Omental fat pad (tissue), 4 donors: ENCODE results near the gene FOSL2. TPM values are rescaled to one million over a fixed set of nuclear protein-coding genes. Genes with fewer than 3 reads are reported as not detected.
"Not testable (repeated sequence)": the region's sequence is repeated elsewhere in the genome, so short reads cannot be mapped to it uniquely, and the experiment has no call there.

ENCODE experiments used
- ATAC-seq: fragments of 150-250 bp; one replicate; pipeline ENCODE4 v1.9.1; 2016; ENCODE audit warnings: mild to moderate bottlenecking, moderate library complexity; ENCODE audit not compliant: low FRiP score
- DNase-seq: peaks from one replicate; pipeline ENCODE4 v3.0.0-alpha.2; 2019; ENCODE audit warnings: low spot score
- total RNA-seq, 4 donors: library from RNA; depleted of rRNA; stranded (reverse); fragments of >200 nt; gene quantifications; one replicate each; pipeline ENCODE4 v1.1.0, GENCODE V29; 2016
- TF ChIP-seq, protein P1 (sequence below), 3 donors: fragments of 450-650 bp; IDR thresholded peaks; one replicate each; pipeline ENCODE4 v1.5.1; 2016 to 2017; ENCODE audit warnings: antibody characterized with exemption in 3 of 3, mild to moderate bottlenecking in 3 of 3, moderate library complexity in 2 of 3

FOSL2 gene
- total RNA-seq, 4 donors from 2014 or later = 115 to 350 (median 184) TPM

DNA sequence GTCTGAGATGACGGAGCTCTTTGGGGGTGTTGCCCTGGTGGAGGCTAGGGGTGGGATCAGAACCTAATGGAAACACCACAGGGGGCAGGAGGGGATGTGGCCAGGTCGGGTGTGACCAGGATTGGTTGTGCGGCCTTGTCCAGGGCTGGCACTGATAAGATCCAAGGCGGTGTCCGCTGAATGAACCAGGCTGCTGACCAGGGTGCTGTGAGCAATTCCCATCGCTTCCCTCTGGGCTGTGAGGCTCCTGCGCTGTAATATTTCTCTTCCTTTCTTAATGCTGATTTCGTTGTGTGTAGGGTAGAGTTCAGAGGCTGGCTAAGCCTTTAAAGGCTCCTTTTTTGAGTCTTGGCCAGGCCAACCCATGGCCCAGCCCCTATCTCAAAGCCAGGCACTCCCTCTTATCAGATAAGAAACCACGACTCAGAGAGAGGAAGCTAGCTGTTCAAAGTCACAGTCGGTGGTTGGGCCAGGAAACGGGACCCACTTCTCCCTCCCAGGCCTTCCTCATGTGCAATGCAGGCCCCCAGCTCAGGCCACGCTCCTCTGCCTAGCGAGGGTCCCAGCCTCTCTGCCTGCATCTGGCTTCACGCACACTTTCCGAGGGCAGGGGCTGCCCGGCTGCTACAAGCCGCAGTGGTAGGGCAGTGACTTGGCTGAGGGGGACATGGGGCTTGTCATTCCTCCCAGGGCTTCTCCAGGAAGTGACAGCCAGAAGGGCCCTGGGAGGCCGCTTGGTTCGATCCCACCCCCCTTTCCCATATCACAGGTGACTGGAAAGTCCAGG, 26.0 kb upstream of the FOSL2 start:
- TF ChIP-seq, protein P1, sequence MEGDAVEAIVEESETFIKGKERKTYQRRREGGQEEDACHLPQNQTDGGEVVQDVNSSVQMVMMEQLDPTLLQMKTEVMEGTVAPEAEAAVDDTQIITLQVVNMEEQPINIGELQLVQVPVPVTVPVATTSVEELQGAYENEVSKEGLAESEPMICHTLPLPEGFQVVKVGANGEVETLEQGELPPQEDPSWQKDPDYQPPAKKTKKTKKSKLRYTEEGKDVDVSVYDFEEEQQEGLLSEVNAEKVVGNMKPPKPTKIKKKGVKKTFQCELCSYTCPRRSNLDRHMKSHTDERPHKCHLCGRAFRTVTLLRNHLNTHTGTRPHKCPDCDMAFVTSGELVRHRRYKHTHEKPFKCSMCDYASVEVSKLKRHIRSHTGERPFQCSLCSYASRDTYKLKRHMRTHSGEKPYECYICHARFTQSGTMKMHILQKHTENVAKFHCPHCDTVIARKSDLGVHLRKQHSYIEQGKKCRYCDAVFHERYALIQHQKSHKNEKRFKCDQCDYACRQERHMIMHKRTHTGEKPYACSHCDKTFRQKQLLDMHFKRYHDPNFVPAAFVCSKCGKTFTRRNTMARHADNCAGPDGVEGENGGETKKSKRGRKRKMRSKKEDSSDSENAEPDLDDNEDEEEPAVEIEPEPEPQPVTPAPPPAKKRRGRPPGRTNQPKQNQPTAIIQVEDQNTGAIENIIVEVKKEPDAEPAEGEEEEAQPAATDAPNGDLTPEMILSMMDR (IDR thresholded peaks at IDR 0.05) = no peak
- DNase-seq (no peak), ATAC-seq (no peak)

DNA sequence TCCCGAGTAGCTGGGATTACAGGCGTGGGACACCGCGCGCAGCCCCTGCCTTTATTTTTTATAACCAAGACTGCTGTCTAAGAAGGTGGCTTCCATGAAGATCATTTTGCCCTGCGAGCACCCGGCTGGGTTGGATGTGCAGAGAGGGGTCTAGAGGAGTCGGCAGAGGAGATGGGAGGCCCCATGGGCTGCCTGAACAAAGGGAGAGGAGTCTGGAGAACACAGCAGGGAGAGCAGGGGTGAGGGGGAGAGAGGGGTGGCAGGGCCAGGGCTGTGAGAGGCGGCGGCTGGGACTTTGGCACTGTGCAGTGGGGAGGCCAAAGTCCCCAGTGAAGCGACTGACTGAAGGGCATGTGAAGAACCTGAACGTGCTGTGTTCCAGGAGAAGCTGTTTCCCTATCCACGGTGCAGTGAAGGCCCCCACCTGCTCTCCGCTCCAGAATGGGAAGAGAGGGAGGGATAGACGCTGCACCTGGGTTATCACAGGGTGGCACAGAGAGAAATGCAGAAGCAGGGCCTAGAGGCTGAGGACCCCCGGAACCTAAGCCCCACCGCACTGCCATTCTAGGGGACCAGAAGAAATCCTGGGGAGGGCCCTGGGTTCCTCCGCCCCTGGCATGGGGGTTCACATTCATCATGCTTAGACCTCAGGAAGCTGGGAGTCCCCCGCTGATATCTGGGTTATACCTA, 24.8 kb upstream of the FOSL2 start:
- TF ChIP-seq, protein P1 (IDR thresholded peaks at IDR 0.05) = no peak
- DNase-seq = no peak
- no peak for ATAC-seq

DNA sequence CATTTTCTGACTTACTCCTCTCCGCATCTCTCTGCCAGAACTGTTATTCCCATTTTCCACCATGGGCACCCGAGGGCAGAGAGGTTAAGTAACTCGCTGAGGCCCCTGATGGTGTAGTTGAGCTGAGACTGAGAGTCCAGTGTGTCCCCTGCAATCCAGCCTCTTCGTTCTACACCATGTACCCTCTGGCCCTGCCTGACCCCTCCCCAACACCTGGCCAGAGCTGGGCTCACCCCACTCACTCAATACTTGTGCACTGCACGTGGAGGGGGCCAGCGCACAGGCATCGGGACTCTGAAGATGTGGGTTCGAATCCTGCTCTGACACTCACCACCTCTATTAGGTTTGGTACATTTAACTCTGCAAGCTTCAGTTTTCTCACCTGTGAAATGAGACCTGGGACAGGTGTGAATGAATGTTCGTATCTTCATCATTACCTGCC, 24.3 kb upstream of the FOSL2 start:
- DNase-seq = no peak
- TF ChIP-seq, protein P1 (IDR thresholded peaks at IDR 0.05) = no peak
- no peak for ATAC-seq

DNA sequence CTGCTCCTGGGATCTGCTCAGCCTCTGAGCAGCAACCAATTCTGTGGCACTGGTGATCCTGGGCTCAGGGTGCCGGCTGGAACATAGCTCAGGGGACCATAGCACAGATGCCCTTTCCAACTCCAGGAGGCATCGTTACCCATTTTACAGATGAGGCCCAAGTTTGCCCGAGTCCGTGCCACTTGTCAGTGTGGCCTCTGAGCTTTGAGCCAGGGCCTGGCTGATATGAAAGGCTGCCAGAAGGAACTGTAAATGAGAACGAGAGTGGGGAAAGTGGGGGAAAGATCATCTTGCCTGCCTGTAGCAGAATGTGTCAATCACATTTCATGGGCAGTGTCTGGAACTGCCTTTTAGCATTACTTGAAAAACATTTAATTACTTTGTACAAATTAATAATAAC, 23.3 kb upstream of the FOSL2 start:
- DNase-seq = no peak
- TF ChIP-seq, protein P1 (IDR thresholded peaks at IDR 0.05) = no peak
- no peak for ATAC-seq

DNA sequence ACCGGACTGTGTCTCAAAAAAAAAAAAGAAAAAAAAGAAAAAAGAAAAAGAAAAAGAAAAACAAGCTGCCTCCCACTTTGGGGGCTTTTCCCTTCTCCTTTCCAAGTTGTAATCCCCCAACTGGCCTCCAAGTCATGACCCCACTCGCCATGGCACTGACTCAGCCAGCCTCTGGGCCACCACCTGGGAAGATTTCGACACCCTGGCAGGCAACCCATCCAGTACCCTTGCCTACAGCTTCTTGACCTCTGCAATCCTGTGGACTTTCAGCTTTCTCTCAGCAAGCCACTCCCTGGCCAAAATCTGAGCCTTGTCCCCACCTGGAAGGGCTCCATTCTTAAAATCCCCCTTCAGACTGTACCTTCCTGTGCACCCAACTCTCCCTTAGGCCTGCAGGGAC, 22.3 kb upstream of the FOSL2 start:
- ATAC-seq (no peak), DNase-seq (no peak)

DNA sequence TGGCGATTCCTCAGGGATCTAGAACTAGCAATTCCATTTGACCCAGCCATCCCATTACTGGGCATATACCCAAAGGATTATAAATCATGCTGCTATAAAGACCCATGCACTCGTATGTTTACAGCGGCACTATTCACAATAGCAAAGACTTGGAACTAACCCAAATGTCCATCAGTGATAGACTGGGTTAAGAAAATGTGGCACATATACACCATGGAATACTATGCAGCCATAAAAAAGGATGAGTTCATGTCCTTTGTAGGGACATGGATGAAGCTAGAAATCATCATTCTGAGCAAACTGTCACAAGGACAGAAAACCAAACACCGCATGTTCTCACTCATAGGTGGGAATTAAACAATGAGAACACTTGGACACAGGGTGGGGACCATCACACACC, 20.9 kb upstream of the FOSL2 start:
- DNase-seq, ATAC-seq: not testable (repeated sequence)

More for the DNA sequence above, 22.3 kb upstream of the FOSL2 start:
- TF ChIP-seq, protein P1 (IDR thresholded peaks at IDR 0.05) = no peak

DNA sequence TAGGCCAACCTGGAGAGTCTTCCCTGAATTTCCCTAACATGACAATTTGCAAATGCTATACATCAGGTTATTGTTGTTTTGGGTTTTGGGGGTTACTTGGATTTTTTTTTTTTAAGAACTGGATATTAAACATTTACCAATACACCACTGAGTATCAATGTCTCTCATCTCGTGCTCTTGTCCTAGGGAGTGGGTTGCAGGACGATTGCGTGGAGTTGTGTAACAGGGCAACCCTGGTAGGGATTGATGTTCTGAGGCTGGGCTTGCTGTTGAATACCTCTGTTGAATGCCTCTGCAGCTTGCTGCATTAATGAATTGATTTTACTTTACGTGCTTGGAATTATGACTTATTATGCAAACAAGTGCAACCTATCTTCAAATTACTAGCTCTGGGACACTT, 18.8 kb upstream of the FOSL2 start:
- ATAC-seq = no peak
- DNase-seq = no peak
- TF ChIP-seq, protein P1 (IDR thresholded peaks at IDR 0.05) = no peak
